CD8-positive, alpha-beta memory T cell (primary cell): ENCODE data around the gene MAP3K4. TPM values are rescaled to one million over a fixed set of nuclear protein-coding genes. Genes with fewer than 3 reads are reported as not detected.
A peak's percentile ranks its signal among the peaks of the same experiment; 100 is the strongest.

Experiments used
- CTCF ChIA-PET: fragments of 350-600 bp; sonication (Branson Sonifier 250); formaldehyde crosslinking; loops from one replicate; lab custom pipeline; 2021; ENCODE audit warnings: antibody characterized with exemption; lab: Charles Lee
- POLR2A ChIA-PET: fragments of 350-600 bp; sonication (Branson Sonifier 250); formaldehyde crosslinking; loops from one replicate; lab custom pipeline; 2021; ENCODE audit warnings: antibody characterized with exemption; lab: Charles Lee
- DNase-seq, 5 donors: peaks; one replicate each; pipeline versions ENCODE4 v3.0.0 to v3.0.0-alpha.2; 2020 to 2022; ENCODE audit warnings: mixed read lengths in 1 of 5
- H3K27ac ChIP-seq: one replicate; pipeline ENCODE4 v1.7.0; 2013; ENCODE audit warnings: low read depth, mild to moderate bottlenecking, low read length, moderate library complexity
- H3K27me3 ChIP-seq: 2 replicates; pipeline ENCODE4 v1.7.0; 2013; ENCODE audit warnings: low read length, mild to moderate bottlenecking; ENCODE audit not compliant: insufficient read depth, poor library complexity, severe bottlenecking
- H3K36me3 ChIP-seq: 2 replicates; pipeline ENCODE4 v1.7.0; 2013; ENCODE audit warnings: mild to moderate bottlenecking, low read length, moderate library complexity; ENCODE audit not compliant: insufficient read depth
- H3K4me1 ChIP-seq: 2 replicates; pipeline ENCODE4 v1.7.0; 2013; ENCODE audit warnings: mild to moderate bottlenecking, low read length, moderate library complexity; ENCODE audit not compliant: insufficient read depth
- H3K4me3 ChIP-seq: 2 replicates; pipeline ENCODE4 v1.7.0; 2013; ENCODE audit warnings: mild to moderate bottlenecking, low read length
- H3K9me3 ChIP-seq: 2 replicates; pipeline ENCODE4 v1.7.0; 2013; ENCODE audit warnings: mild to moderate bottlenecking, low read length
- H3K27ac Mint-ChIP-seq, 8 donors: one replicate each; pipeline ENCODE4 v1.8.0; 2020 to 2021; ENCODE audit warnings: mixed read lengths in 8 of 8, mild to moderate bottlenecking in 6 of 8, inconsistent platforms in 3 of 8, moderate library complexity in 3 of 8
- H3K27me3 Mint-ChIP-seq, 2 donors: one replicate each; pipeline ENCODE4 v1.8.0; 2020 to 2021; ENCODE audit warnings: mixed read lengths in 2 of 2, mild to moderate bottlenecking in 1 of 2, moderate library complexity in 1 of 2
- H3K36me3 Mint-ChIP-seq, 3 donors: one replicate each; pipeline ENCODE4 v1.8.0; 2020 to 2021; ENCODE audit warnings: mixed read lengths in 3 of 3, inconsistent platforms in 1 of 3, mild to moderate bottlenecking in 1 of 3
- H3K4me1 Mint-ChIP-seq, 3 donors: one replicate each; pipeline ENCODE4 v1.8.0; 2020 to 2021; ENCODE audit warnings: mixed read lengths in 3 of 3, inconsistent platforms in 1 of 3, mild to moderate bottlenecking in 1 of 3
- H3K4me3 Mint-ChIP-seq, 7 donors: one replicate each; pipeline ENCODE4 v1.8.0; 2020 to 2021; ENCODE audit warnings: mixed read lengths in 7 of 7, mild to moderate bottlenecking in 6 of 7, moderate library complexity in 4 of 7, inconsistent platforms in 2 of 7
- H3K9me3 Mint-ChIP-seq, 5 donors: one replicate each; pipeline ENCODE4 v1.8.0; 2020 to 2022; ENCODE audit warnings: mixed read lengths in 5 of 5, mild to moderate bottlenecking in 3 of 5, moderate library complexity in 2 of 5, inconsistent platforms in 1 of 5
- polyA plus RNA-seq: library from polyadenylated mRNA; unstranded; fragments of 300-500 nt; fragmentation: Illumina TruSeq; gene quantifications from one replicate; pipeline ENCODE4 v1.2.3, GENCODE V29; 2021
- total RNA-seq, 2 experiments: library from RNA; stranded (reverse); gene quantifications; one replicate each; pipeline ENCODE4 v1.2.3, GENCODE V29; 2021

MAP3K4 gene
- total and polyA plus RNA-seq, 3 experiments from 2014 or later: 13.0 to 46.2 (median 43.5) TPM

- H3K4me1 ChIP-seq: no peaks in the 10 kb centered on the region
- H3K27ac ChIP-seq: no peak overlapping the region
- no peak overlapping the region for H3K4me3 ChIP-seq
- Mint-ChIP-seq H3K9me3 (no peaks in the 10 kb centered on the region), H3K27ac (peak overlapping the region in 1 of 8 donors; percentile 20), H3K36me3 (peaks cover 12 to 15% (median 14%) of the 10 kb centered on the region in 3 donors), H3K4me1 (peaks cover 0 to 6% (median 0%) of the 10 kb centered on the region in 3 donors), H3K27me3 (peaks cover 0 to 3% of the 10 kb centered on the region in 2 donors), H3K4me3 (no peak overlapping the region)
- no peaks in the 10 kb centered on the region for H3K27me3 ChIP-seq
- no peak for DNase-seq
- no peaks in the 10 kb centered on the region for H3K36me3 ChIP-seq
- CTCF ChIA-PET: no interaction called here
- H3K9me3 ChIP-seq: no peaks in the 10 kb centered on the region
- POLR2A ChIA-PET: no interaction called here
Observed at GRCh38 chr6:161166677-161167076, 175.1 kb downstream of the MAP3K4 start.
